ENCODE measurements around the gene UGT1A7.

Gene UGT1A7

GRCh38 chr2:233680361-233681045 is 1.2 kb upstream of the UGT1A7 start:
- FAIRE-seq = no peak
- no peak for TF ChIP-seq CTCF (IDR thresholded peaks at IDR 0.05; ENCODE audit: insufficient read depth, missing control alignments)
- no peak for DNase-seq (ENCODE audit: insufficient read length, low spot score)

DNA sequence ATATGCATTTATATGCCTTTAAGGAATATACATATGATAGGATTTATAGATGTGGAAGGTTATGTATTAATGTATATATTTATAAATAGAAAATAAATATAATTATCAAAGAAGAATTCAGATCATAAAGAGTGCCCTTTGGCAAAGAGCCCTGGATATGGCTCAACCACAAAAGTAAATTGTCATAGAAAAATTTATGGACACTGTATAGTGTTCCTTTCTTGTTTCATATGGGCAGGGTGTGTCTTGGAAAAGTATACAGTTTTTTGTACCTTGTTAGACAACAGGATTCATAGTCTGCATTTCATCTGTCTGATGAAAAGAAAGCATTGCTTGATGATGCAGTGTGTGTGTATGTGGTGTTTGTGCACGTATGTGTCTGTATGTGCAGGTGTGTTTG is 2.9 kb downstream of the UGT1A7 start:
- FAIRE-seq (no peak), DNase-seq (ENCODE audit: insufficient read length, low spot score) (no peak)
- no peak for TF ChIP-seq CTCF (IDR thresholded peaks at IDR 0.05; ENCODE audit: insufficient read depth, missing control alignments)

GRCh38 chr2:233686928-233687327 is 5.2 kb downstream of the UGT1A7 start:
- no peak for FAIRE-seq
- DNase-seq (ENCODE audit: insufficient read length, low spot score) = no peak
- TF ChIP-seq CTCF (IDR thresholded peaks at IDR 0.05; ENCODE audit: insufficient read depth, missing control alignments) = no peak

- DNase-seq (ENCODE audit: insufficient read length, low spot score) (no peak), FAIRE-seq (no peak)
- TF ChIP-seq CTCF (IDR thresholded peaks at IDR 0.05; ENCODE audit: insufficient read depth, missing control alignments) = no peak
These were observed 6.6 kb downstream of the UGT1A7 start for GRCh38 chr2:233688341-233688740.

- DNase-seq (ENCODE audit: insufficient read length, low spot score) (no peak), FAIRE-seq (no peak)
- no peak for TF ChIP-seq CTCF (IDR thresholded peaks at IDR 0.05; ENCODE audit: insufficient read depth, missing control alignments)
These were observed 7.3 kb downstream of the UGT1A7 start for GRCh38 chr2:233689031-233689430.

GRCh38 chr2:233689501-233689900 is 7.8 kb downstream of the UGT1A7 start:
- FAIRE-seq (no peak), DNase-seq (ENCODE audit: insufficient read length, low spot score) (no peak)
- no peak for TF ChIP-seq CTCF (IDR thresholded peaks at IDR 0.05; ENCODE audit: insufficient read depth, missing control alignments)

GRCh38 chr2:233690444-233690843 is 8.7 kb downstream of the UGT1A7 start:
- no peak for TF ChIP-seq CTCF (IDR thresholded peaks at IDR 0.05; ENCODE audit: insufficient read depth, missing control alignments)
- FAIRE-seq (no peak), DNase-seq (ENCODE audit: insufficient read length, low spot score) (no peak)

Data from D721Med (cell line).